ENCODE results near the gene MLLT3.

The MLLT3 gene

DNA sequence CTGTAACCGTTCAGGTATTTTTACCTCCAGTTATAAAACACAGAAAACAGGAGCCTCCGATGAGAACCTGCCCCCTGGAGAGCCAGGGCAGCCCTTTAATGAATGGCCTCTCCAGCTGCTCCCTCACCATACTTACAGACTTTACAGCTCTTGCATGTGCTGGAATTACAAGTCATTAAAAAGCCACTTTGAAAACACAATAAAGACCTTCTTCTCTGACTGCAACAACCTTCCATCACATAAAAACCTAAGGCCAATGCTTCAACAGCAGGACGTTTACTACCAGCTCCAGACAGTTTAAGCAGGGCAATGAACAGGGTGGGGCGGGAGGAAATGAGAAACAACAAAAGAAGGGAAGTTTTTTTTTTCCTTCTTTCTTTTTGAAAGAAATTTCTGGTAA, 213.8 kb downstream of the MLLT3 start:
- no peak for TF ChIP-seq CTCF (IDR thresholded peaks at IDR 0.05; ENCODE audit: low read depth, low read length)
- Histone ChIP-seq H3K4me3 (ENCODE audit: low read depth, low read length) (no peak overlapping the region), H3K27me3 (no peaks in the 10 kb centered on the region), H3K9me3 (no peaks in the 10 kb centered on the region), H3K36me3 (no peaks in the 10 kb centered on the region), H3K4me1 (no peaks in the 10 kb centered on the region)
- no peak for DNase-seq

DNA sequence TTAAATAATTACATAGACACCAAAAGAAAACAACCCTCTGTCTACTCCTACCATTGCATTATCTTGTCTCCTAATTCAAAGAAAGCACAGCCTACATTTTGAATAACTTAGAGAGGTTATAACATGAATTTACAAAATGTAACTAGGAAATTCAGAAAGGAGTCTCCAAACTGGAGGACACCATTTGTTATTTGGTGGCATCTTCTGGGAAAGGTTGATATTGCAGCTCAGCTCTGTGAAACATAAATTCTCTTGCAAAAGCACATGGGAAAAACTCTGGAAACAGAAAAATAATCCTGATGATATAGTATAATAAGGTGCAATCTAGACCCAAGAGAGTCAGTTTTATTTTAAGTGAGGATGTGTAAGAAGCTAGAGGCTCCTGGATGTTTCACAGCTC, 215.3 kb downstream of the MLLT3 start:
- TF ChIP-seq CTCF (IDR thresholded peaks at IDR 0.05; ENCODE audit: low read depth, low read length) = no peak
- Histone ChIP-seq H3K27me3 (no peaks in the 10 kb centered on the region), H3K4me1 (no peaks in the 10 kb centered on the region), H3K4me3 (ENCODE audit: low read depth, low read length) (no peak overlapping the region), H3K9me3 (no peaks in the 10 kb centered on the region), H3K36me3 (no peaks in the 10 kb centered on the region)
- no peak for DNase-seq

DNA sequence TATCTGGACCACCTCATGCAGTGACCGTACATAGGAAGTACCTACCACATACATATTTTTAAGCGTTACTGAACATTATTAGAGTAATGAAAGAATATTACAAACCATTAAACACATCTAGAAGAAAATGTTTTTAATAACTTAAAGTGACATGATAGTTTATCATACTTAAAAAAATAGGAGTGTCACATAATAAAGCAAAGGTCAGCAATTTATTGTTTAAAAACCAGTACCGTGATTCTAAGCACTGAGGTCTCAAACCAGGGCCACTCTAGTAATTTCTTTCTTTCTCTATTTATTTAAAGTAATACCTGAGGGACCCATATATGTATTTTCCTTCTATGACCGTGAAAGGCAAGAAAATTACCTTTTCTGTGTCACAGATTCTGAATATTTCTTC, 216.0 kb downstream of the MLLT3 start:
- no peaks in the 10 kb centered on the region for H3K4me1 ChIP-seq
- DNase-seq = no peak
- H3K4me3 ChIP-seq (ENCODE audit: low read depth, low read length) = no peak overlapping the region
- H3K36me3 ChIP-seq = no peaks in the 10 kb centered on the region
- TF ChIP-seq CTCF (IDR thresholded peaks at IDR 0.05; ENCODE audit: low read depth, low read length) = no peak
- no peaks in the 10 kb centered on the region for H3K9me3 ChIP-seq
- no peaks in the 10 kb centered on the region for H3K27me3 ChIP-seq

DNA sequence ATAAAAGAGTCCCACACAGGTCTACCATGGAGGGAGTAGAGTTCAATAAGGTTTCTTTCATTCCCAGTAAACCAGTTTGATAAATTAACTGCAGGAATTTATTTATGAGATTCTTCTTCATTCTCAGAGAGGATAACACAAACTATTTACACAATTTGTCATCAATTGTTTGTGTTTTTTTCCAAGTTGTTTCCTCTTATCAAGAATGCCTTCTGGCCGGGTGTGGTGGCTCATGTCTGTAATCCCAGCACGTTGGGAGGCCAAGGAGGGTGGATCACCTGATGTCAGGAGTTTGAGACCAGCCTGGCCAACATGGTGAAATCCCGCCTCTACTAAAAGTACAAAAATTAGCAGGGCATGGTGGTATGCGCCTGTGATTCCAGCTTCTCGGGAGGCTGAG, 216.7 kb downstream of the MLLT3 start:
- no peaks in the 10 kb centered on the region for H3K36me3 ChIP-seq
- no peak for DNase-seq
- H3K4me1 ChIP-seq = no peaks in the 10 kb centered on the region
- no peaks in the 10 kb centered on the region for H3K9me3 ChIP-seq
- no peak overlapping the region for H3K4me3 ChIP-seq (ENCODE audit: low read depth, low read length)
- no peak for TF ChIP-seq CTCF (IDR thresholded peaks at IDR 0.05; ENCODE audit: low read depth, low read length)
- no peaks in the 10 kb centered on the region for H3K27me3 ChIP-seq

DNA sequence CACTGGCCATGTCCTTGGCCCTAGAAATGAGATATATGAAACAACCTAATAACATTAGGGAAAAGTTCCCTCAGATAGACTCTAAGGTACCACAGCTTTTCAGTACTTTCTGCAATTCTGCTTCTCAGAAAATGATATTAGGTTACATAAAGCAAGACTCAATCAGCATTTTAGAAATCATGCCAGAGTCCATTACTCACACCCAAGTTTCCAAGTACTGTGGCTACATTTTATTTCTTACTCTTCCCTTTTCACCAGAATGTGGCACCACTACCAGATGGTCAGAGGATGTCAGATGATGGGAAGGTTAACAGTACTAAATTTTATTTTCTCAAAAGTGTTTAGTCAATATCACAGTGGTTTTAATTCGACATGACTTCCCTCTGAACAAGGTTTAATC, 217.2 kb downstream of the MLLT3 start:
- TF ChIP-seq CTCF (IDR thresholded peaks at IDR 0.05; ENCODE audit: low read depth, low read length) = no peak

DNA sequence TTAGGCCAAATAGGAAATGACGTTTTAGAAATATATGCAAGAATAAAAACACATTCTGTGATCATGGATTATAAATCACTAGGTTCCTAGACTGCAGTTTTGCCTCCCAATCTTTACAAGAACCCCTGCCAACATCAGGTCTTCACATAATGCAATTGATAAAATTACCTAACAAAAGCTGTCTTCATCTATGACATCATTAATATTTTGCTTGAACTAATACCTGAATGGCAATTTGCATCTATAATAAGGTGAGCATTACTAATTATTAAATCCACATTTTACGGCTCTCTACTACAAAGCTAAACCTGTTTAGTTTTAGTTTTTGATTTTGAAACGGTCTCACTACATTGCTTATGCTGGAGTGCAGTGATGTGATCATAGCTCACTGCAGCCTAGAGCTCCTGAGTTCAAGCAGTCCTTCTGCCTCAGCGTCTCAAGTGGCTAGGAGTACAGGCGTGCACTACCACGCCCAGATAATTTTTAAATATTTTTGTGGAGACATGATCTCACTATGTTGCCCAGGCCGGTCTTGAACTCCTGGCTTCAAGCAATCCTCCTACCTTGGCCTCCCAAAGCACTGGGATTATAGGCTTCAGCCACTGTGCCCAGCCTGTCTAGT, 218.0 kb downstream of the MLLT3 start:
- Histone ChIP-seq H3K36me3 (no peaks in the 10 kb centered on the region), H3K9me3 (no peaks in the 10 kb centered on the region), H3K4me3 (ENCODE audit: low read depth, low read length) (no peak overlapping the region), H3K4me1 (no peaks in the 10 kb centered on the region), H3K27me3 (no peaks in the 10 kb centered on the region)
- DNase-seq = no peak
- no peak for TF ChIP-seq CTCF (IDR thresholded peaks at IDR 0.05; ENCODE audit: low read depth, low read length)

More for the DNA sequence above, 217.2 kb downstream of the MLLT3 start:
- no peak for DNase-seq
- Histone ChIP-seq H3K4me3 (ENCODE audit: low read depth, low read length) (no peak overlapping the region), H3K36me3 (no peaks in the 10 kb centered on the region), H3K4me1 (no peaks in the 10 kb centered on the region), H3K27me3 (no peaks in the 10 kb centered on the region), H3K9me3 (no peaks in the 10 kb centered on the region)

Measured in BE2C (cell line).